HG03139 (cell line): ENCODE results near the gene SHISA7.
A peak's percentile ranks its signal among the peaks of the same experiment; 100 is the strongest.

Source experiments
- ATAC-seq: cut with Tn5 transposase; IDR thresholded peaks from one replicate; pipeline ENCODE4 v1.9.1; 2021; ENCODE audit not compliant: unreplicated experiment

Gene SHISA7

DNA sequence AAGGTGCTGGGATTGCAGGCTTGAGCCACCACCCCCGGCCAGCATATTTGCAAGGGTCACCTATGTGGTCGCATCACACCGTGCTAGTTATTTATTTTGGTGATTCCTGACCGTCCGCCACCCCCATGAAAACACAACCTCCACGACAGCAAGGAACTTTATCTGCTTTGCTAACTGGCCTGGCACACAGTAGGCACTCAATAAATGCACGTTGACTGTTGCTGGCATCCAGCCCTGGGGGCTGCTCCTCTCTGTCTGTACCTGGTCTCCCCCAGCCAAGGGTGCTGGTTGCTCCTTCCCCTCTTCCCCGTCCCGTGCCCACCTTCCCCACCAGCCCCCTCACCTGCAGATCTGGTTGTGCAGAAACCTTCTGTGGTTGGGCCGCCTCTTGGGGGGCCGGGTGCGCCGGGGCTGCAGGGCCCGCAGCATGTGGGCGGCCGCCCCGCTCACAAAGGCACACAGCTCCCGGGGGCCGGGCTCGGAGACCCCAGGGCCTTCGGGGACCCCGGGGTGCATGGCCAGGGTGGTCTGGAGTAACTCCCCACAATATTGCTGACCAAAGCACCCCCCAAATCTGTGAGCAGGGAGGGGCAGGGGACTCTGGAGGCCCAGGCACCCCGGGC lies 21.1 kb upstream of the SHISA7 start:
- no peak for ATAC-seq

DNA sequence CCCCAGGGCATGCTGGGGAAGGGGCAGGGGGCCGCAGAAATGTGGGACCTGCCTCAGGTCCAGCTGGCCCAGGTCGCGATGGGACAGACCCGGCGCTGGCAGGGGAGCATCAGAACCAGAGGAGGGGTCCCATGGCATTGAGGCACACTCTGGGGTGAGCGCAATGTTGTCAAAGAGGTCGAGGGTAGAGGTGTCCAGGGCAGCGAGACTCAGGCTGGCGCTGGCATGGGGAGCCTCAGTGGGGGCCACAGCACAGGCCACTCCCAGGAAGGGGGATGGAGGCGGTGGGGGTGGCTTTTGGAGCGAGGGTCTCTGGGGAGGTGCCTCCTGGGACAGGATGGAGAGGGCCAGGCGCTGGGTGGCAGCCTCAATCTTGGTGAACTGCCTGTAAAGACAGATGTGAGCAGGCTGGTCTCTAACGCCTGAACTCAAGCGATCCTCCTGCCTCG lies 20.5 kb upstream of the SHISA7 start:
- ATAC-seq: no peak

DNA sequence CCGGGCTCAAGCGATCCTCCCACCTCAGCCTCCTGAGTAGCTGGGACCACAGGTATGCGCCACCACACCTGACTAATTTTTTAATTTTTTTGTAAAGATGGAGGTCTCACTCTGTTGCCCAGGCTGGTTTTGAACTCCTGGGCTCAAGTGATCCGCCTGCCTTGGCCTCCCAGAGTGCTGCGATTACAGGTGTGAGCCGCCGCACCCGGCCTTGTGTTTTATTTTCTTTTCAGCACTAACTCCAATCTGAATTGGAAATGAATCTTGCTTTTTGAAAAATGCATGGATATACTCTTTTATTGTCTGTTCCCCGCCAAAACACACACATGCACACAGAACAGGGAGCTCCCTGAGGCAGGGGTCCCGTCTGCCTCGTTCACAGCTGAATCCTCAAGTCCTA lies 19.6 kb upstream of the SHISA7 start:
- ATAC-seq: no peak

DNA sequence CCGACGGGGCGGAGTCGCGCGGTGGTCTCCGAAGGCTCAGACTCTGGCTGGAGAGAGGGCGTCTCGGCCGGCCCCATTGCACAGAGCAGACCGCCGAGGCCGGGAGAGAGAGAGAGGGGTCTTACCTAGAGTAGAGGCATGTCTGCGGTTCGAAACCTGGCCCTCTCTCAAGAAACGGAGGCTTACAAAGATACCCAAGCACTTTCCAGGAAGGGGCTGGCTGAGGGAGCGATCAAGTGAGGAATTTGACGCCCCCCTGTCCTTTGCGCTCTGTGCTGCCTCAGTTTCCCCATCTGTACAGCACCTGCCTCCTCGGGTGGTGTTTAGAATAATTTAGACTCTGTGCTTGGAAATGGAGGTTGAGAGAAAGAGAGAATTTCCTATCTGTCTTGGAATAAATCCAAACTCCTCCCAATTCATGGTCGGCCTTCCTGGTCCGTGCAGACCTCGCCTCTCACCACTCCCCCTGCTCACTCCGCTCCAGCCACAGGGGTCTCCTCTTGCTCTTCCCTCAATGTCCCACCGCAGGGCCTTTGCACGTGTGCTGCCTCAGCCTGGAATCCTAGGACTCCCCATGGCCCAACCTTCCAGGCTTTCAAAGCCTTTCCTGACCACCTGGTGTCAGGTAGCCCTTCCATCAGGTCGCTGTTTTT lies 19.0 kb upstream of the SHISA7 start:
- ATAC-seq: no peak

DNA sequence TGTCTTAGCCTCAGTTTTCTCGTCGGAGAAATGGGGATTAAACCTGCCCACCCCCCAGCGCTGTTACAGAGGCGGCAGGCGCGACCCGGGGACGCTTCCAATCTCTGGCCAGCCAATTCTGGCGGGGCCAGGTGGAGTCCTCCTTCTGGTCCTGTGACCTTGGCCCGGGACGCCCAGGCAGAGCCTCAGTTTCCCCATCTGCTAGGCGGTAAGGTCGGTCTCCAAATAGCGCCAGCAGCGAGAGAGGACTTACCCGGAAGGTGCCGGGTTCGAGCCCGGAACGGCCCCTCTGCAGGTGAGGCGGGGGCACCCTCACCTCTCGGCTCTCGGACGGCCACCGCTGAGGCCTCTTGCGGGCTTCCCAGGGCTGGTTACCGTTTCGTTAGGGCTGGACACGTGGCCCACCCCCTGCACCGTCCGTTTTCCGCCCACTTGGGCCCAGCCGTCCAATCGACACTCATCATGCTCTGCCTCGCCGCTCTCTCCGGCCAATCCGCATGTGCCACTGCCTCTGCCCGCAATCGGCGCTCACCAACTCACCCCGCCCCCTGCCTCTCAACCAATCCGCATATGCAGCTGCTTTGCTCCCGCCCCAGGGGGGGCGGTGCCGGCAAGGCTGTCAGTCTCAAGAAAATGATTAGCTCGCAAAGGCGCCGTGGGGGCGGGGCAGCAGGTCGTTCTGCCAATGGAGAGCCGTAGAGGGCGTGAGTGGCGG lies 18.3 kb upstream of the SHISA7 start, which contains the start of gene ISOC2:
ISOC2 (minus strand) TSS at position 384 of the 715 bp plus-strand sequence. CDS start 5,156 bp downstream, outside the sequence.
- ATAC-seq: peak; percentile 86

DNA sequence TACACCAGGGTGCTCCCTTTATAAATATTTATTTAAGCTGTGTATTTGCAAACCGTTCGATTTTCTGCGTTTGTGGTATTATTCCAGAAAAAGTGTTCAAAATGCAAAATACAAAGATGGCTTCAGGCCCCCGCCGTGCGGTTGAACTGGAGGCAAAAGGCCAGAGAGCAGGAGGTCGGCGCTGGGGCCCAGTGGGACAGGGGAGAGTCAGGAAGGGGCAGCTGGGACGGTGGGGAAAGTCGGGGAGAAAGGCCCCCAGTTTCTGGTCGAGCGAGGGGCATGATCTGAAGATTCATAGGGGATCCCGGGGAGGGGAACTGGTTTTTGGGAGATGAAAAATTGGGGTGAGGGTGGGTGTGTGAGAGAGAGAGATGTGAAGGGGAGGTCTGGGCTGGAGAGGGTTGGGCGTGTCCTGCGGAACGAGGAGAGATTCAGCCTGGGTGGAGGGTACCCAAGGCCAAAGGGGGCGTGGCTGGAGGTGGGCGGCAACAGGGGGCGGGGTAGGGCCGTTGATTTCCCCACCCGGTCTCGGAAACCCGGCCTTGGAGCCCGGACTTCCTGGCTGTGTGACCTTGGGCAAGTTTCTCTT lies 17.7 kb upstream of the SHISA7 start:
- no peak for ATAC-seq

DNA sequence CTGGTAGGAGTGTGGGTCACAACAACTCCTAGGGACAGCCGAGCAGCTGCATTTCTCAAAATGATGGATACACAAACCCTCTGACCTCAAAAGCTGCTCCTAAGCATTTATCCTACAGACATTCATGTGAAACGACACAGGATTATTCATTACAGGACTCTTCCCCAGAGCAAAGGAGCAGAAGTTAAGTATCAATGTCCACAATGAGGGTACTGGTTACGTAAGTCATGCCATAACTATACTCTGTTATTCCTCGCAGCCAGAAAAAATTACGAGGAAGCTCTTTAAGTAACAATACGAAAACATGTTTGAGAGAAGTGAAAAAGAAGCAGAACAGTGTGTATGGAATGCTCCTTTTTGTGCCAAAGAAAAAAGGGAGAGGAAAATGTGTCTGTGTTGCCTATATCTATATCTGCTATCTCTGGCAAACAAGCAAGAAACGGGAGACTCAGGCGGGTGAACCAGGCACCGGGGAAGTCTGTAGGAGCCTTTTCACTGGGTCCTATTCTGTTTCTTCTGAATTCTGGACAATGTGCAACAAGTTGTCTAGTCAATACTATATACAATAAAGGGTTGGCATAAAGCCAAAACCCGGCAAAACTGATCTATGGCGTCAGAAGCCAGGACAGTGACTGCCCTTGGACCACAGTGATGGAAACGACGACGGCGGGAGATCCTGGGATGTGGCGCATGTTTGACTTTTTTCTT lies 17.0 kb upstream of the SHISA7 start:
- ATAC-seq: no peak

DNA sequence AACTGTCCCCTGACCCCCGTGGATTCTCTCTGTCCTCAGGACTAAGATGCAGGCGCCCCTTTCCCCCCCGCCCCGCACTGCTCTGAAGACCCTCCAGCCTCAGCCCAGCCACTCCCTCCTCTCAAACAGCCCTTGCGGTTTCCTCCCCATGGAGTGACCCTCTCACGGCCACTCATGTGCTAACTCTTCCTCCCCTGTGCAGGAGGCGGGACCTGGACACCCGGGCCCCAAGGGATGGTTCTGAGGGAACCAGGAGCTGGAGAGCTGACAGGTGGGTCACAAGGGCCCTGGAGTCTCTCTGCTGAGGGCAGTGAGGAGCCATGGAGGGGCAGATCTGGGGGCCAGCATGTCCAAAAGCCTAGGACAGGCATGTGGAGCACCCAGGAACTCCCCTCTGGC lies 16.4 kb upstream of the SHISA7 start:
- ATAC-seq: no peak

DNA sequence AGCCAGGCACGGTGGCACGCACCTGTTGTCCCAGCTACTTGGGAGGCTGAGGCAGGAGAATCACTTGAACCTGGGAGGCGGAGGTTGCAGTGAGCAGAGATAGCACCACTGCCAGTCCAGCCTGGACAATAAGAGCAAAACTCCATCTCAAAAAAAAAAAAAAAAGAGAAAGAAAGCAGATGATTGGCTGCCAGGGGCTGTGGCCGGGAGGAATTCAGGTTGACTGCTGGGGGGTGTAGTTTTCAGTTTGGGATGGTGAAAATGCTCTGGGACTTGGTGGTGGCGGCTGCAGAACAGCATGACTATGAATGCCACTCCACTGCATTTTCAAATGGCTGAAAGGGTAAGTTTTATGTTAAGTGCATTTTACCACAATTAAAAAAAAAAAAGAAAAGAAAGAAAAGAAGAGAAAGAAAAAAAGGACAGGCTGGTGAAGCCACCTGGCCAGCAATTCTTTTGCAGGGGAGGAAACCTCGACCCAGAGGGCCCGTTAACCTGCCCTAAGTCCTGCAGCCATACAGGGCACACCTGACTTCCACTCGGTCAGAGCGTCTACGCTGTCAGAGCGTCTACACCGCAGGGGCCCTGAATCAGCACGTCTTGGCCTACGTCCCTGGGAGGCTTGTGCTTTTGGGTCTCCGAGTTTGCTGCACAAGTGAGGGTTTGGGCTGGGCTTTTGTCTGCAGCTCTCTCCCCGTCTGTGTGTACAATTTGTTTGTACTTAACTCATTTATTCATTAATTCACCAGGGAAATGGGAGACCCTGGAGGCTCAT lies 14.8 kb upstream of the SHISA7 start:
- ATAC-seq: no peak

DNA sequence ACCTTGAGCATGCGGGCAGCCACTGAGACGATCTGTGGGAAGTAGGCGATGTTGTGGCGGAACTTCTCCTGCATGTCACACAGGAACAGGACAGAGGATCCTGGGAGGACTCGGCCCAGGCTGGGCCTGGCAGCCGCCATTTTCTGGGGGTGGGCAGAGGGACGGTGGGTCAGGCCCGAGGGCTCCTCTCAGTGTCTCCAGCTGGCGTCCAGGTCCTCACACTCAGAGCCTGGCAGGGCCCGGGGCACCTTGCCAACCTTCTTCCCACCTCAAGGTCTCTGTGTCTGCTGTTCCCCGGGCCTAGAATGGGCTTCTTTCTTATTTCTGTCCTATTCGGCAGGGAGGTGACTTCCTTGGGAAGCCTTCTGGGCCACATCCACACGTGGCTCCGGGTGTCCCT lies 13.2 kb upstream of the SHISA7 start:
- ATAC-seq: no peak

DNA sequence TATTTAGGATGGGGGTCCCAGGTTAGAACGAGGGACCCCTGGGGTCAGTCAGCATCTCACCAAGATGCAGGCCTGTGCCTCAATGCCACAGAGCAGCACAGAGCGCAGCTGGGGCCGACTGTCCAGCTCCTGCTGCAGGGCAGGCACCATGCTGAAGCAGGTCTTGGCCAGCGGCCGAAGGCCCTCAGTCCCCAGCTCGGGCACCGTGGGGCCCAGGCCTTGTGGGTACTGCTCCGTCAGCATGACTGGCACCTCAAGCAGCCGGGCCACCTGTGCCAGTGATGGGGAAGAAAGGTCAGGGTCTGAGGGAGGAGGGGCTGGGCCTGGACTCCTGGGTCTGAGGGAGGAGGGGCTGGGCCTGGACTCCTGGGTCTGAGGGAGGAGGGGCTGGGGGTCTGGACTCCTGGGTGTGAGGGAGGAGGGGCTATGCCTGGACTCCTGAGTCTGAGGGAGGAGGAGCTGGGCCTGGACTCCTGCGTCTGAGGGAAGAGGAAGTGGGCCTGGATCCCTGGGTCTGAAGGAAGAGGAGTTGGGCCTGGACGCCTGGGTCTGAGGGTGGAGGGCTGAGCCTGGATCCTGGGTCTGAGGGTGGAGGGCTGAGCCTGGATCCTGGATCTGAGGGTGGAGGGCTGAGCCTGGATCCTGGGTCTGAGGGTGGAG lies 12.6 kb upstream of the SHISA7 start:
- no peak for ATAC-seq

DNA sequence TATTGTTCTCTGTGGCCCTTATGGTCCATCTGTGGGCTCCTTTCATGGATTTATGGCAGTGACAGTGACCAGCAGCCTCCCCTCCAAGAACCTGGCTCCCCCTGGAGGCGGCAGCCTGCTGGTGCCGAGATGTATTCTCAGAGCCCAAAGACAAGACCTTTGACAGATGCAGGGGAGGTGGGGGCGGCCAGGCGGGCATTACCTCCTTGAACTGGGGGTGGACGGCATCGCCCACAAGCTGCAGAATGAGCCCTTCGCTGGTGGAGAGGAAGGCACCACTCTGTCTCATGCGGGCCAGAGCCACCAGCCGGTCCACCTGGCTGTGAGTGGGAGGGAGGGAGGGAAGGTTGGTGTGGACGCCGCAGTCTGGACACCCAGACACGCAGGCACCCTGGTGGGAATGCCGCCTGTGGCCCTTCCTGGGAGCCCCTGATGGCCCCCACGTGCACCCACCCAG lies 11.7 kb upstream of the SHISA7 start:
- no peak for ATAC-seq

DNA sequence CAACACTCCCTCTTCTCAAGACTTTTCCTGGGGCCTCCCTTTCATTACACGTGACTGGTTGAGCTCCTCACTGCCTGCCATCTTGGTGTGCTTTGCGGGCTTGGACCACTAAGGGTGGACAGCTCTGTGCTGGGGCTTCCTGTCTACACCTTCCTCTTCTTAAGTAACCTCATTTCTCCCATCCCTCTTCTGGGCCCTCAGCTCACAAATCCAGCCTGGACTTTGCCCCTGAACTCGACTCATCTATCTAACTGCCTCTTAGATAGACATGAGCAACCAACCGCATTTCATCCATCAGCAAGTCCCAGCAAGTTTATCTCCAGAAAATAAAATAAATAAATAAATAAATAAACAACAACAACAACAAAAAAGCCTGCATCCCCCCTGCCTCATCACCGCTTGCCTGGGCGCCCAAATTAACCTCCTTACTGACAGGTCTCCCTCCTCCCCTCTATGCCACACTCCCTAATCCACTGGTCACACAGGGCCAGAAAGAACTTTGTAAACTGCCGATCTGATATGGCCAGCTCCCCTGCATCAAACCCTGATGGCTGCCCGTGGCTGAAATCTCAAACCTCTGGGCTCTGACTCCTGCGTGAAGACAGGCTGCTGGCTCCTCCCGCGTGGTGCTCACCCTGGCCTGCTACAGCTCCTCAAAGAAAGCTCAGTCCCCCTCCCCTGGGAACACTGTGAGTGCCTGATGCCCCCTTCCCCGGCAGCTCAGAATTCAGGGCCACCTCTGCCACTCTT lies 10.6 kb upstream of the SHISA7 start:
- no peak for ATAC-seq

DNA sequence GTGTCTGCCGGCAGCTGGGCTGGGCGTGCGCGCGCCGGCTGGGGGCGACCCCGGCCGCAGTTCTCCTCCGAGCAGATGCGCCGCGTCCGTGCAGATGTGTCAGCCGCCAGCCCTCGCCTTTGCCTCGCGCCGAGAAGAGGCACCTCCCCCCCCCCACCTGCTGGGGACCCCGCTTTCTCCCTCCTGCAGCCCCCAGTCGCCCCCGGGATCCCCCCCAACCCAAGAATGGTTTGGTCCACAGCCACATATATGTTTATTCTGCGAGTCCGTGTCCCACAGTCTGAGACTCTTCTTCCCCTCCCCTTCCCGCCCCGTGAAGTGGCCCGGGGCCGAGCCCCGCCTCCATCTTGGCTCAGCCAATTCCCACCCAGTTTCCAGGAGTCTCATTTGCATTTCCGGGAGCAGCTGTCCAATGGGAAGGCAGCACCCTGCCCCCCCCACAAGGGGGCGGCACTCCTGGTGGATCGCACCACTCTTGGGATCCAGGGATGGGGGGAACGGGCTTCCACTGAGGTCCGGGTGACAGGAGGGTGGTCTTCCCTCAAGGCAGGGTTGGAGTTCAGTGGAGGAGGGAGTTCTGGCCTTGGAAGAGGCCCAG lies 9.7 kb upstream of the SHISA7 start:
- ATAC-seq: no peak

DNA sequence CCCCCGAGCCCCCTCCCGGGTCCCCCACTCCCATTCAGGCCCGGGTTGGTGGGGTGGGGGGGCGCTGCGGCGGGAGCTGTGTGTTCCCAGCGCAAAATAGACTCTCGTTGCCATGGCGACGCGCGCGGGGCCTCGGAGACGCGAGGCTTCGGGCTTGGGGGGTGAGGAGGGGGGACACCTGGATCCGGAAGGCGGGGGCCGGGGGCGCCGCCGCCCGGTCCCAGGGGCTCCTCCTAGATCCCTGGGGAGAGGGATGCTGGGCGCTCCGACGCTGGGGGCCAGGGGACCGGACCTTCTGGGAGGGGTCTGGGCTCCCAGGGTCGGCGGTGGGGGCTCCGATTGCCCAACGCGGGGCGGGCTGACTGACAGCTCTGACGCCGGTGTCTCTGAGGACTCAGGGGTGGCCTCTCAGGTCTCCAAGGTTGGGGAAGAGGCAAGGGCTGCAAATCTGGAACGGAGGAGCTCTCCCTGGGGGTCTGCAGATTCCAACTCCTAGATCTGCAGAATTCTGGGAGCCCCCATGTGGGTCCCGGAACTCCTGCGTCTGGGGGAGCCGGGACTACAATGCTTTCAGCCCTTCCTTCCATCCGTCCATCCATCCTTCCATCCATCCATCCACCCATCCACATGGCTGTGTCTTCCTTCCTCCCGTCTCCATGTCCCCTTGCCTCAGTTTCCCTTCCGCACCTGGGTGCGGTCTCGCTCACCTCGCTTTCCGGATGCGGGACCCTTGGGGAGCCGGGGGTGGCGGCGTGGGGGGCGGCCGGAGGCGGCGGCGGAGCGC lies 9.1 kb upstream of the SHISA7 start:
- ATAC-seq: no peak

DNA sequence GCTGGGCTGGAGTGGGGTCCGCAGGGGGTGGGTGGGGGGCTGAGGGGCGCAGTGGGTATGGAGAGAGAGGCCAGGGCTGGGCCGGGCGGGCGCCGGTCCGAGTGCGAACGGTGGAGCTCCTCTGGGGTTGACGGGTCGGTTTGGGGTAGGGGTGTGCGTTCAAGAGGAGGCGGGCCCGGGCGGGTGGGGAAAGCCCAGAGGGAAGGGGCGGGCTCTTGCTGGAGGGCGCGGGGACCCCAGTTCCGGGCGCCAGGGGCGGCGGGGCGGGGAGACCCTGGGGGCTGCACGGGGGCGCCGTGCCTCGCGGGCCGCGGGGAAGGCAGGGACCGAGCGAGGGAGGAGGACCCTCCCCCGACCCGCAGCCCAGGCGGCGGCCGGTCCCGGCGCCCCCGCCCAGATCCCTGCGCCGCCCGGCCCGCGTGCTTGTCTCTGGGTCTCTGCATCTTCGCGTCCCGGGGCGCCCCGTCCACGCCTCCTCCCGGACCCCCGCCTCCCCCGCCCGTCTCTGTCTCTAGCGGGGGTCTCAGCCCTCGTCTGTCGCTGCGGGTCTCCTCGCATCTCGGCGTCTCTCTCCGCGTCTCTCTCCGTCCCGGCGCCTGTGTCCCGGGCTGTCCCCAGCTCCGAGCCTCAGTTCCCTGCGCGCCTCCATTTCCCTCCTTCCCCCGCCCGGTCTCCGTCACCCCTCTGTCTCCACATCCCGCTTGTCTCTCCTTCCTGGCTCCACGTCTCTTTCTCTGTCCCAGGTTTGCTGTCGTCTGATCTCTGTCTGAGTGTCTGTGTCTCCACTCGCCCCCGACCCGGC lies 8.3 kb upstream of the SHISA7 start:
- ATAC-seq: no peak

DNA sequence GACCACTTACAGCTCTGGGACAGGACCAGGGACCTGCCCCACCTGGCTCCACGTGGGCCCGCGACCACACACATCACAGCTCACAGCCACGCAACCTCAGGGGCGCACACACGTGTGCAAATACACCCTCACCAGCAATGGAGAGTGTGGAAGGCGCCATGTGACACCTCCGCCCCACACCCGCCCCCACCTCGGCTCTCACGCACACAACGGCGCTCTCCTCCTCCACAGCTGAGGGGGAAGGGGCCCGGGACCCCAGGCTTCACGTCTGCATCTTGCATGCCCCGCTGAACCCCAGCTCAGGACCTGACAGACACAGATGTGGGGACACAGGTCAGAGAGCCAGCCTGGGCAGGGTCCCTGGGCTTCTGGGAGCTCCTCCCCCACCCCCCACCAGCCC lies 6.4 kb upstream of the SHISA7 start:
- no peak for ATAC-seq
